GM12878 (cell line): ENCODE results near the gene PATE4. TPM values are rescaled to one million over a fixed set of nuclear protein-coding genes. Genes with fewer than 3 reads are reported as not detected.

Source experiments
- ATAC-seq: fragments of 200-7000 bp; cut with Tn5 transposase; 3 replicates; pipeline ENCODE4 v1.9.1; 2020; ENCODE audit warnings: mild to moderate bottlenecking, moderate library complexity
- BruUV-seq: library from RNA; stranded (reverse); fragments of 400-500 nt; replicated peaks from 2 replicates; lab custom pipeline; 2021; lab: Mats Ljungman, UMichigan
- CTCF ChIA-PET: fragments of 300-600 bp; sonication (Branson Sonifier 250); formaldehyde crosslinking; extraction: SDS; loops from one replicate; lab custom pipeline; 2021; ENCODE audit warnings: inconsistent platforms; lab: Yijun Ruan, JAX
- POLR2A ChIA-PET: fragments of 350-600 bp; formaldehyde crosslinking; extraction: SDS; loops from one replicate; lab custom pipeline; 2021; ENCODE audit warnings: inconsistent platforms; lab: Charles Lee
- RAD21 ChIA-PET: fragments of 300-600 bp; sonication (Branson Sonifier 250); formaldehyde crosslinking; loops from one replicate; lab custom pipeline; 2023; ENCODE audit warnings: antibody characterized with exemption; ENCODE audit not compliant: unreplicated experiment; lab: Charles Lee
- SMC1A ChIA-PET: fragments of 300-600 bp; sonication (Branson Sonifier 250); formaldehyde crosslinking; loops from one replicate; lab custom pipeline; 2023; ENCODE audit not compliant: unreplicated experiment, uncharacterized antibody; lab: Charles Lee
- DNase-seq: peaks from one replicate; pipeline ENCODE4 v3.0.0-alpha.2; 2011; ENCODE audit warnings: low read depth, low spot score
- FAIRE-seq: peaks from 3 replicates; lab custom pipeline; 2011; peaks lifted over from hg19 to GRCh38; lab: Jason Lieb, UNC
- H2AFZ ChIP-seq: 2 replicates; pipeline ENCODE4 v1.6.0; 2011; ENCODE audit warnings: low read depth, low read length, control low read depth; ENCODE audit not compliant: control insufficient read depth
- H3K27ac ChIP-seq: 2 replicates; pipeline ENCODE4 v1.5.1; 2011; ENCODE audit warnings: control low read depth; ENCODE audit not compliant: control insufficient read depth, insufficient read depth
- H3K27me3 ChIP-seq, 2 experiments: replicated peaks in 1 of 2; 2 replicates each; pipeline versions ENCODE4 v1.6.0 to v1.6.1; 2011; ENCODE audit warnings: low read length in 1 of 2; ENCODE audit not compliant: control insufficient read depth in 2 of 2, insufficient read depth in 2 of 2
- H3K36me3 ChIP-seq, 2 experiments: 2 replicates each; pipeline ENCODE4 v1.5.1; 2011; ENCODE audit warnings: low read length in 1 of 2; ENCODE audit not compliant: control insufficient read depth in 2 of 2, insufficient read depth in 2 of 2
- H3K4me1 ChIP-seq: 2 replicates; pipeline ENCODE4 v1.6.1; 2011; ENCODE audit warnings: mild to moderate bottlenecking, low read length, moderate library complexity, mixed read lengths; ENCODE audit not compliant: control insufficient read depth, insufficient read depth
- H3K4me2 ChIP-seq: 2 replicates; pipeline ENCODE4 v1.6.0; 2011; ENCODE audit warnings: control low read depth; ENCODE audit not compliant: control insufficient read depth, insufficient read depth
- H3K4me3 ChIP-seq: fragments of 200-600 bp; sonication (generic); 2 replicates; pipeline ENCODE4 v1.5.1; 2016
- H3K79me2 ChIP-seq: 2 replicates; pipeline ENCODE4 v1.6.0; 2011; ENCODE audit warnings: low read length; ENCODE audit not compliant: control insufficient read depth, insufficient read depth
- H3K9ac ChIP-seq: 2 replicates; pipeline ENCODE4 v1.8.0; 2011; ENCODE audit warnings: low read length, control low read depth, mixed read lengths; ENCODE audit not compliant: control insufficient read depth, insufficient read depth
- H3K9me3 ChIP-seq: replicated peaks from 3 replicates; pipeline ENCODE4 v1.5.1; 2011; ENCODE audit warnings: mild to moderate bottlenecking, low read length; ENCODE audit not compliant: control insufficient read depth, insufficient read depth
- H4K20me1 ChIP-seq: 2 replicates; pipeline ENCODE4 v1.6.0; 2011; ENCODE audit not compliant: control insufficient read depth, insufficient read depth
- CBFB ChIP-seq: IDR thresholded peaks from 2 replicates; pipeline ENCODE4 v1.6.1; 2016; ENCODE audit warnings: antibody characterized with exemption, low read depth
- CREB1 ChIP-seq: IDR thresholded peaks from 2 replicates; pipeline ENCODE4 v1.6.1; 2012; ENCODE audit warnings: low read depth, mild to moderate bottlenecking, inconsistent platforms
- KAT2A ChIP-seq: conservative IDR thresholded peaks from 2 replicates; pipeline ENCODE4 v1.6.1; 2011; ENCODE audit warnings: low read depth, low read length; ENCODE audit not compliant: control insufficient read depth
- NRF1 ChIP-seq: conservative IDR thresholded peaks from 2 replicates; pipeline ENCODE4 v1.6.1; 2011; ENCODE audit warnings: mild to moderate bottlenecking, low read depth, low read length, improper control_type of control experiment
- PML ChIP-seq: IDR thresholded peaks from 2 replicates; pipeline ENCODE4 v1.6.1; 2012; ENCODE audit warnings: low read length, inconsistent platforms
- POLR2AphosphoS2 ChIP-seq: IDR thresholded peaks from 2 replicates; pipeline ENCODE4 v1.6.1; 2011; ENCODE audit warnings: low read depth, mild to moderate bottlenecking, low read length, improper control_type of control experiment, moderate library complexity
- SMC3 ChIP-seq: IDR thresholded peaks from 2 replicates; pipeline ENCODE4 v1.6.1; 2011; ENCODE audit warnings: low read length, improper control_type of control experiment, borderline replicate concordance
- SREBF2 ChIP-seq: IDR thresholded peaks from 2 replicates; pipeline ENCODE4 v1.6.1; 2012; ENCODE audit warnings: mild to moderate bottlenecking, low read length
- TBL1XR1 ChIP-seq: IDR thresholded peaks from 2 replicates; pipeline ENCODE4 v1.6.1; 2012; ENCODE audit warnings: low read depth, low read length, improper control_type of control experiment
- WGBS: methylation state at CpG from one replicate; pipeline ENCODE4 v1.1.6; 2016; ENCODE audit warnings: low lambda C conversion rate; ENCODE audit not compliant: insufficient replicate concordance, insufficient coverage; ENCODE audit errors: missing lambda C conversion rate; 5-methylcytosine and 5-hydroxymethylcytosine counted together
- in situ Hi-C: fragments of 300-500 bp; cut with MboI; formaldehyde crosslinking; loops from 9 replicates; pipeline ENCODE4 v1.14.3; 2018; ENCODE audit warnings: mixed read lengths
- intact Hi-C: fragments of 100-400 bp; cut with micrococcal nuclease; formaldehyde crosslinking; loops from one replicate; pipeline ENCODE4 v1.14.2; 2022; ENCODE audit not compliant: unreplicated experiment
- polyA plus RNA-seq, 11 experiments: library from polyadenylated mRNA; depleted of rRNA in 4 of 11; unstranded in 6 of 11; stranded (reverse) in 5 of 11; fragments of >200 nt; fragmentation: Nextera tagmentation in 4 of 11; fragmentation: Illumina TruSeq in 1 of 11; extraction: Ambion mirVana in 4 of 11; extraction: Trizol in 1 of 11; gene quantifications; 1 replicate in 1 of 11; 2 replicates in 10 of 11; pipeline versions ENCODE4 v1.2.1 to v1.2.3, GENCODE V29; 2011 to 2016; ENCODE audit warnings: inconsistent platforms in 2 of 11, missing spikeins in 2 of 11, low read depth in 1 of 11
- total RNA-seq, 4 experiments: library from RNA; depleted of rRNA in 3 of 4; stranded (reverse); fragments of >200 nt in 3 of 4; fragmentation: Illumina TruSeq in 1 of 4; extraction: Trizol in 1 of 4; gene quantifications; 2 replicates each; pipeline versions ENCODE4 v1.2.1 to v1.2.3, GENCODE V29; 2013 to 2021
- TF ChIP-seq, protein P1 (sequence below): IDR thresholded peaks from 2 replicates; pipeline ENCODE4 v1.6.1; 2011; ENCODE audit warnings: borderline replicate concordance, low read depth, mild to moderate bottlenecking, moderate library complexity, mixed read lengths, low read length; ENCODE audit not compliant: insufficient read depth; ENCODE audit errors: extremely low read length
- TF ChIP-seq, protein P2 (sequence below): fragments of 450-650 bp; IDR thresholded peaks from 2 replicates; pipeline ENCODE4 v1.6.1; 2016; ENCODE audit warnings: mild to moderate bottlenecking

The PATE4 gene
- total and polyA plus RNA-seq, 10 of the 15 experiments (the other 5 are each of a cell fraction or from before 2014, with no cell fraction given) = 0.17 TPM; not detected in 9

GRCh38 chr11:125790825-125791224 is 42.3 kb upstream of the PATE4 start:
- WGBS = 66% methylated on average over 4 of the region's 4 CpGs
- Histone ChIP-seq H3K36me3 (no peaks in the 10 kb centered on the region), H3K4me2 (no peak overlapping the region), H2AFZ (no peak overlapping the region), H4K20me1 (no peaks in the 10 kb centered on the region), H3K79me2 (no peaks in the 10 kb centered on the region), H3K27ac (no peak overlapping the region), H3K27me3 (no peaks in the 10 kb centered on the region), H3K9ac (no peak overlapping the region), H3K9me3 (no peaks in the 10 kb centered on the region), H3K4me3 (no peak overlapping the region), H3K4me1 (no peaks in the 10 kb centered on the region)
- TF ChIP-seq CREB1 = no peak
- no peak for TF ChIP-seq NRF1
- TF ChIP-seq POLR2AphosphoS2 = no peak
- TF ChIP-seq SMC3 = no peak
- TF ChIP-seq KAT2A = no peak
- no peak for TF ChIP-seq PML
- in situ Hi-C loops = no loop called here
- intact Hi-C loops = no loop called here
- POLR2A ChIA-PET = no interaction called here
- RAD21 ChIA-PET = no interaction called here
- CTCF ChIA-PET = no interaction called here
- SMC1A ChIA-PET = no interaction called here
- DNase-seq (no peak), FAIRE-seq (no peak), ATAC-seq (no peak)
- no TSS peak for BruUV-seq

DNA sequence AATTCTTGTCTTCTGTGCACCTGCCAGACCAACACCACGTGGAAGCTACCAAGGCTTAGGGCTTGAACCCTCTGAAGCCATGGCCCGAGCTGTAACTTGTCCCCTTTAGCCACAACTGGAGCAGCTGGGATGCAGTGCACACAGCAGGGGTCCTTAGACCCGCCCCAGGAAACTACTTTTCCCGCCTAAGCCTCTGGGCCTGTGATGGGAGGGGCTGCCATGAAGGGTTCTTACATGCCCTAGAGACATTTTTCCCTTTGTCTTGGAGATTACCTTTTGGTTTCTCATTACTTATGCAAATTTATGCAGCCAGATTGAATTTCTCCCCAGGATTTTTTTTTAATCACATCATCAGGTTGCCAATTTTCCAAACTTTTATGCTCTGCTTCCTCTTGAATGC is 35.5 kb upstream of the PATE4 start:
- FAIRE-seq (no peak), DNase-seq (no peak), ATAC-seq (no peak)
- Histone ChIP-seq H3K36me3 (no peaks in the 10 kb centered on the region), H3K79me2 (no peaks in the 10 kb centered on the region), H4K20me1 (no peaks in the 10 kb centered on the region), H2AFZ (no peak overlapping the region), H3K27ac (no peak overlapping the region), H3K27me3 (no peaks in the 10 kb centered on the region), H3K4me1 (no peaks in the 10 kb centered on the region), H3K4me3 (no peak overlapping the region), H3K9me3 (peaks cover 1% of the 10 kb centered on the region; the same call in 2 of the 3 replicates), H3K9ac (no peak overlapping the region), H3K4me2 (no peak overlapping the region)
- TF ChIP-seq SREBF2 (no peak), NRF1 (no peak), CBFB (no peak), TBL1XR1 (no peak)
- TF ChIP-seq, protein P1, sequence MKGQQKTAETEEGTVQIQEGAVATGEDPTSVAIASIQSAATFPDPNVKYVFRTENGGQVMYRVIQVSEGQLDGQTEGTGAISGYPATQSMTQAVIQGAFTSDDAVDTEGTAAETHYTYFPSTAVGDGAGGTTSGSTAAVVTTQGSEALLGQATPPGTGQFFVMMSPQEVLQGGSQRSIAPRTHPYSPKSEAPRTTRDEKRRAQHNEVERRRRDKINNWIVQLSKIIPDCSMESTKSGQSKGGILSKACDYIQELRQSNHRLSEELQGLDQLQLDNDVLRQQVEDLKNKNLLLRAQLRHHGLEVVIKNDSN = no peak
- TF ChIP-seq, protein P2, sequence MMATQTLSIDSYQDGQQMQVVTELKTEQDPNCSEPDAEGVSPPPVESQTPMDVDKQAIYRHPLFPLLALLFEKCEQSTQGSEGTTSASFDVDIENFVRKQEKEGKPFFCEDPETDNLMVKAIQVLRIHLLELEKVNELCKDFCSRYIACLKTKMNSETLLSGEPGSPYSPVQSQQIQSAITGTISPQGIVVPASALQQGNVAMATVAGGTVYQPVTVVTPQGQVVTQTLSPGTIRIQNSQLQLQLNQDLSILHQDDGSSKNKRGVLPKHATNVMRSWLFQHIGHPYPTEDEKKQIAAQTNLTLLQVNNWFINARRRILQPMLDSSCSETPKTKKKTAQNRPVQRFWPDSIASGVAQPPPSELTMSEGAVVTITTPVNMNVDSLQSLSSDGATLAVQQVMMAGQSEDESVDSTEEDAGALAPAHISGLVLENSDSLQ = no peak
- BruUV-seq = no TSS peak
- intact Hi-C loops (no loop called here), in situ Hi-C loops (no loop called here)
- ChIA-PET SMC1A (no interaction called here), RAD21 (no interaction called here), POLR2A (no interaction called here), CTCF (no interaction called here)
- WGBS = 0% methylated on average over 4 of the region's 4 CpGs
